Measurements from ENCODE around the gene CHAT. TPM values are rescaled to one million over a fixed set of nuclear protein-coding genes. Genes with fewer than 3 reads are reported as not detected.

Gene CHAT
- polyA plus RNA-seq, 1 donor (not counting 4 experiments of a cell fraction or from before 2014, with no cell fraction given): not detected

DNA sequence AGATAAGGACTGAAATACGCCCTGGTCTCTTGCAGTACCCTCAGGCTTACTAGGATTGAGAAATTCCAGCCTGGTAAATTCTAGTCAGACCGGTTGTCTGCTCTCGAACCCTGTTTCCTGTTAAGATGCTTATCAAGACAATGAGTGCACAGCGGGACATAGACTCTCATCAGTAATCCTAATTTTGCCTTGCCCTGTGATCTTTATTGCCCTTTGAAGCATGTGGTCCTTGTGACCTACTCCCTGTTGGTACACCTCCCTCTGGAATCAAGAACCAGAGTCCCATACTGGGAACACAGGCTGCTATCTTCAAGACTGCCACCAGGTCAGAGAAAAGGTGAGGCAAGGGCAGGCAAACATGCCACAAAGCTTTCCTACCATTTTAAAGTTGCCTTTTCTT is 72.8 kb downstream of the CHAT start:
- Histone ChIP-seq H3K36me3 (ENCODE audit: control insufficient read depth in 2 of 2, extremely low read depth in 1 of 2, insufficient read depth in 2 of 2, low read length in 2 of 2) (no peaks in the 10 kb centered on the region), H3K4me1 (ENCODE audit: control insufficient read depth, extremely low read depth, insufficient read depth, low read length) (peaks cover 7% of the 10 kb centered on the region), H3K9me1 (ENCODE audit: control insufficient read depth, extremely low read depth, insufficient read depth, low read length) (no peaks in the 10 kb centered on the region), H3K4me2 (ENCODE audit: control insufficient read depth, extremely low read depth, insufficient read depth, low read depth, low read length) (no peak overlapping the region), H3K79me2 (ENCODE audit: control insufficient read depth, insufficient read depth, low read length) (no peaks in the 10 kb centered on the region), H2AFZ (ENCODE audit: control insufficient read depth, low read length) (no peak overlapping the region), H3K9me3 (ENCODE audit: control insufficient read depth, low read depth, low read length) (no peaks in the 10 kb centered on the region), H3K27me3 (ENCODE audit: control insufficient read depth, extremely low read depth, insufficient read depth, low read length) (peaks cover 35% of the 10 kb centered on the region), H3K27ac (ENCODE audit: control insufficient read depth, insufficient read depth, low read length) (no peak overlapping the region), H3K4me3 (ENCODE audit: control insufficient read depth in 2 of 3, extremely low read depth in 1 of 3, insufficient read depth in 2 of 3, low read depth in 1 of 3, low read length in 3 of 3) (no peak overlapping the region), H4K20me1 (ENCODE audit: control insufficient read depth, extremely low read depth, insufficient read depth, low read length) (no peaks in the 10 kb centered on the region), H3K9ac (ENCODE audit: control insufficient read depth, extremely low read depth, insufficient read depth, low read length) (no peak overlapping the region)
- FAIRE-seq: no peak
- no peak for DNase-seq (ENCODE audit: low read depth, low spot score)
- TF ChIP-seq EZH2 (IDR thresholded peaks at IDR 0.05; ENCODE audit: low read length): no peak
- TF ChIP-seq, protein P1, sequence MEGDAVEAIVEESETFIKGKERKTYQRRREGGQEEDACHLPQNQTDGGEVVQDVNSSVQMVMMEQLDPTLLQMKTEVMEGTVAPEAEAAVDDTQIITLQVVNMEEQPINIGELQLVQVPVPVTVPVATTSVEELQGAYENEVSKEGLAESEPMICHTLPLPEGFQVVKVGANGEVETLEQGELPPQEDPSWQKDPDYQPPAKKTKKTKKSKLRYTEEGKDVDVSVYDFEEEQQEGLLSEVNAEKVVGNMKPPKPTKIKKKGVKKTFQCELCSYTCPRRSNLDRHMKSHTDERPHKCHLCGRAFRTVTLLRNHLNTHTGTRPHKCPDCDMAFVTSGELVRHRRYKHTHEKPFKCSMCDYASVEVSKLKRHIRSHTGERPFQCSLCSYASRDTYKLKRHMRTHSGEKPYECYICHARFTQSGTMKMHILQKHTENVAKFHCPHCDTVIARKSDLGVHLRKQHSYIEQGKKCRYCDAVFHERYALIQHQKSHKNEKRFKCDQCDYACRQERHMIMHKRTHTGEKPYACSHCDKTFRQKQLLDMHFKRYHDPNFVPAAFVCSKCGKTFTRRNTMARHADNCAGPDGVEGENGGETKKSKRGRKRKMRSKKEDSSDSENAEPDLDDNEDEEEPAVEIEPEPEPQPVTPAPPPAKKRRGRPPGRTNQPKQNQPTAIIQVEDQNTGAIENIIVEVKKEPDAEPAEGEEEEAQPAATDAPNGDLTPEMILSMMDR (optimal IDR thresholded peaks at IDR 0.05 in 1 of 3, IDR thresholded peaks at IDR 0.05 in 1 of 3, conservative IDR thresholded peaks at IDR 0.05 in 1 of 3; ENCODE audit: extremely low read depth in 1 of 3, insufficient read depth in 2 of 3, low read length in 3 of 3): no peak
- dilution Hi-C loops (cut with MboI; ENCODE audit: extremely low pct_ligation_motif_present, low sequenced_read_pairs): no loop called here

DNA sequence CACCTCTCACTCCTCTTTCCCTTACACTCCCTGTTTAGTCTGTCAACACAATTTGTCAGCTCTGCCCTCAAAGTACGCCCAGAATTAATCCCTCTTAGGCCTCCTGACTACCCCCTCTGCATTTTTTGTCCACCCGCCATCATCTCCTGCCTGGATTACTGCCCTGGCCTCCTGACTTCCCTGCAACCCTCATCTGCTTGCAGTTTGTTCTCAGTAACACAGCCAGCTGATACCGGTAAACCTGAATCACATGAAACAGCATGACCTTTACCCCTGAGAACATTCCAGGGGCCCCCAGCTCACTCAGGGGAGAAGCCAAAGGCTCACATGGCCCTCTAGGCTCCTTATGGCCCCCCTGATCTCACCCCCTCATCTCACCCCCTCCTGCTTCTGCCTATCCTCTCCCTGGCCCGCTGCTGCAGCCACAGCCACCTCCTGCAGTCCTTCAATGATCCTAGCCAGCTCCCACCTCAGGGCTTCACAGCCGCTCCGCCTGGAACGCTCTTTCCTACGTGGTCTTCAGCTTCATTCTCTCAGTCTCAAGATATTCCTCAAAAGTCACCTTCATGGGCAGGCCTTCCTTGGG is 74.5 kb downstream of the CHAT start:
- FAIRE-seq: no peak
- no peaks in the 10 kb centered on the region for H4K20me1 ChIP-seq (ENCODE audit: control insufficient read depth, extremely low read depth, insufficient read depth, low read length)
- TF ChIP-seq EZH2 (IDR thresholded peaks at IDR 0.05; ENCODE audit: low read length): no peak
- TF ChIP-seq, protein P1 (optimal IDR thresholded peaks at IDR 0.05 in 1 of 3, IDR thresholded peaks at IDR 0.05 in 1 of 3, conservative IDR thresholded peaks at IDR 0.05 in 1 of 3; ENCODE audit: extremely low read depth in 1 of 3, insufficient read depth in 2 of 3, low read length in 3 of 3): no peak

More for the DNA sequence above, 74.5 kb downstream of the CHAT start:
- Histone ChIP-seq H2AFZ (ENCODE audit: control insufficient read depth, low read length) (no peak overlapping the region), H3K27me3 (ENCODE audit: control insufficient read depth, extremely low read depth, insufficient read depth, low read length) (peaks cover 43% of the 10 kb centered on the region), H3K27ac (ENCODE audit: control insufficient read depth, insufficient read depth, low read length) (no peak overlapping the region), H3K79me2 (ENCODE audit: control insufficient read depth, insufficient read depth, low read length) (no peaks in the 10 kb centered on the region), H3K36me3 (ENCODE audit: control insufficient read depth in 2 of 2, extremely low read depth in 1 of 2, insufficient read depth in 2 of 2, low read length in 2 of 2) (no peaks in the 10 kb centered on the region), H3K9ac (ENCODE audit: control insufficient read depth, extremely low read depth, insufficient read depth, low read length) (no peak overlapping the region), H3K4me3 (ENCODE audit: control insufficient read depth in 2 of 3, extremely low read depth in 1 of 3, insufficient read depth in 2 of 3, low read depth in 1 of 3, low read length in 3 of 3) (no peak overlapping the region), H3K4me1 (ENCODE audit: control insufficient read depth, extremely low read depth, insufficient read depth, low read length) (peaks cover 7% of the 10 kb centered on the region), H3K9me3 (ENCODE audit: control insufficient read depth, low read depth, low read length) (no peaks in the 10 kb centered on the region), H3K4me2 (ENCODE audit: control insufficient read depth, extremely low read depth, insufficient read depth, low read depth, low read length) (no peak overlapping the region), H3K9me1 (ENCODE audit: control insufficient read depth, extremely low read depth, insufficient read depth, low read length) (no peaks in the 10 kb centered on the region)
- no peak for DNase-seq (ENCODE audit: low read depth, low spot score)
- dilution Hi-C loops (cut with MboI; ENCODE audit: extremely low pct_ligation_motif_present, low sequenced_read_pairs): no loop called here
